Spleen (tissue), 7 donors: Measurements from ENCODE around the gene LSG1.

ENCODE experiments used
- CTCF ChIP-seq, 11 experiments: fragments of 200-600 bp in 7 of 11; fragments of 450-650 bp in 4 of 11; sonication (generic) in 4 of 11; IDR thresholded peaks in 8 of 11; conservative IDR thresholded peaks in 3 of 11; 1 replicate in 7 of 11; 2 replicates in 4 of 11; pipeline versions ENCODE4 v1.4.0 to v1.8.0; 2016 to 2021; ENCODE audit warnings: antibody characterized with exemption in 11 of 11, inconsistent platforms in 4 of 11, mild to moderate bottlenecking in 1 of 11
- POLR2A ChIP-seq, 3 donors: fragments of 450-650 bp; IDR thresholded peaks; one replicate each; pipeline ENCODE4 v1.5.1; 2017; ENCODE audit warnings: antibody characterized with exemption in 3 of 3, mild to moderate bottlenecking in 1 of 3
- POLR2AphosphoS5 ChIP-seq, 3 donors: sonication (generic); formaldehyde crosslinking; IDR thresholded peaks; one replicate each; pipeline ENCODE4 v1.5.1; 2017; ENCODE audit warnings: antibody characterized with exemption in 3 of 3
- donor health status: DM: no; HTN: no; CAD: no; lungs with moderate emphysema.
- donor health status: DM: no; HTN: no; CAD: no.
- donor health status: DM: no; HTN: no; CAD: no.

DNA sequence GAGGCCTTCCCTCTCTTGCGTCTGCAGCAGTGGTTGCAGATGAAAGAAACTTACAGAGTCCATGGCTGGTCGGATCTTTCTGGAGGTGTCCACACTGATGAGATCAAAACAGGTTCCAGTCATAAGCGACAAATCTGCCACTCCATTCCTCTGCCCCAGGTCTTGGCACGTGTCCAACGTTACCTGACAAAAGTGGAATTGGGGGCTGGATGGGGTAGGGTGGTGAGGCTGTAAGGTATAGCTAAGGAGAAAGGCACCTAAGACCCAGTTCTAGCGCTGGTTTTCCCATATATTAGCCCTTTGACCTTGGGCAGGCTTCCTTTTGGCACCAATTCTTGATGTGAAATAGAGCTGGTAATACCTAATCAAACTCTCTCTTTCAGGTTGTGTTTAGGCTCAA lies 24.7 kb upstream of the LSG1 start:
- TF ChIP-seq CTCF (IDR thresholded peaks at IDR 0.05 in 8 of 11, conservative IDR thresholded peaks at IDR 0.05 in 3 of 11): no peak
- TF ChIP-seq POLR2AphosphoS5 (IDR thresholded peaks at IDR 0.05): no peak
- no peak for TF ChIP-seq POLR2A (IDR thresholded peaks at IDR 0.05)
